ENCODE measurements around the gene UMAD1.

Gene UMAD1

DNA sequence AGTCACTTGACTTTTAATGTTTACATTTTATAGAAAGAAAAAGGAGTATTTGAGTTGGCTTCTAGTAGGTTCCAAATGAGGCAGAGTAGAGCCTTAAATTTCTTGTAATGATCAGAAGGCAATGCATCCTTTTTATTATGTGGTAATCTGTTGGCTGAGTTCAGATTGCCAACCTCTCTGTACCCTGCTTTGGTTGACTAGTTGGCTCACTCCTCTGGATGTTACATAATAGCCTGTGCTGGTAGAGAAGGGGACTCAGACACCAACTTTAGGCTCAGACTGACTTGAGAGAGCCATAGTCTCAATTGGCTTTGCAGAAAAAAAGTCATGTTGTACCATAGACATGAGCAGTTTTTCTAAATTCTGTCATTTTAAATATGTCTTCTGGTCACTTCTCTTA lies 281.3 kb downstream of the UMAD1 start:
- no peak for DNase-seq (ENCODE audit: low read depth in 2 of 2)

DNA sequence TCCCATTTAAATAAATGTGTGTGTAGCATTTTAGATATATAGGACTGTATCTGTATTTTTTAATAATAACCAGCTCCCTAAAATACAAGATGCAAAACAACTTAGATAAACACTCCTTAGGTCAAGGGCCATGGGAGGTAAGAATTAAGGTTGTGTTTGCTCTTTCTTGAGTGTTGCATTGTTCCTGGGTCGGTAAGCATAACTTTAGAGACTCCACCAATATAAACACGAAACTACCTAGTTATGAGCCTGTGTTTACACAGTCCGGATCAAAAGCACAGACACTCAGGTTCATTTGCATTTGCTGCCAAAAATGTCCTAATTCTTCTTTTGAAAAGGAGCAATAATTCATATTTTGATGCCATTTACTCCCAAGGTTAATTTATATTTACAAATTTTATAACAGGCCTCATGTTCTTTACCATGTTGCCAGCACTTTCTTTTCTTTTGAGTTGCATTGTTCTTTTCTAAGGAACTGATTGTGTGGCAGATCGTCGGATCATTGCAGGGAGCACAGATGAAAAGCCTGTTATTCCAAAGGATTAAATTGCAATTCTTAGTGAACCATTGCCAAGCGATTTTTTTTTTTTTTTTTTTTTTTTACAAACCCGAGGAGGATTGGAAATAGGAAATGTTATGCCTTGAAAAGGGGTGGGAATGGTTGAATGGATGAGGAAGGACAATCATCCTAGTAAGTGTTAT lies 282.3 kb downstream of the UMAD1 start:
- no peak for DNase-seq (ENCODE audit: low read depth in 2 of 2)

DNA sequence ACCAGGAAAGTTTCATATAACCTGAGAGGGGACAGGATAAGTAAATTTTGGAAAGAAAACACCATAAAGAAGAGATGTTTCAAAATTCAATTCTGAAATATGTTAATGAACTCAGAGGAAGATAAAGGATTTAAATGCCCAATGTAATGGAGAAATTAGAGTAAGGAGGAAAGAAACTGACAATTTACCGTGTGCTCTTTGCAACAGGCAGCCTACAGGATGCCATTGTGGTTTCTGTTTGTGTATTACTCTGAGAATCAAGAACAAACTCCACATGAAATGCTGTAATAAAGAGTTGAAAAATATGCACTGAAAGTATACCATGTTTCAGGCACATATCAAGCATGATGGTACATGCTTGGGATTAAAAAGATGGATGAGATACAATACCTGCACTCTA lies 283.3 kb downstream of the UMAD1 start:
- no peak for DNase-seq (ENCODE audit: low read depth in 2 of 2)

DNA sequence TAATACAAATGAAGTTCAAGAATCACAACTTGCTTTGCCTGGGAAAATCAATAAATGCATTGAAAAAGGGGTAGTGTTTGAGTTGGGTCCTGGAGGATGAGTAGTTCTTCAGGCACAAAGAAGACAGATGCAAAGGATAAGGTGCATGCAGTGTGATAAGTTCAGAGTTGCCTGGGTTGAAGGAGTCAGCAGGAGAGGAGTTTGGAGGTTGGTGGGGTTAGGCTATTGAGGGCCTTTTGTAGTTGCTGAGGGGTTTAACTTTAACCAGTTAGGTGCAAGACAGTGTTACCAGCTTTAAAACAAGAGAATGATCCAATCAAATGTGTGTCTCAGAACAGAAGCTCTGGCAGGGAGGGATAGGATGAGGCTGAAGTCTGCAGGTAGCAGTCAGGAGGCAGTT lies 283.8 kb downstream of the UMAD1 start:
- DNase-seq (ENCODE audit: low read depth in 2 of 2), result no peak
